ENCODE data around the gene SMARCA1. TPM values are rescaled to one million over a fixed set of nuclear protein-coding genes. Genes with fewer than 3 reads are reported as not detected.

Gene SMARCA1
- total and polyA plus RNA-seq, 10 of the 15 experiments (the other 5 are each of a cell fraction or from before 2014, with no cell fraction given) = 0.02 to 0.31 (median 0.08) TPM; not detected in 3

DNA sequence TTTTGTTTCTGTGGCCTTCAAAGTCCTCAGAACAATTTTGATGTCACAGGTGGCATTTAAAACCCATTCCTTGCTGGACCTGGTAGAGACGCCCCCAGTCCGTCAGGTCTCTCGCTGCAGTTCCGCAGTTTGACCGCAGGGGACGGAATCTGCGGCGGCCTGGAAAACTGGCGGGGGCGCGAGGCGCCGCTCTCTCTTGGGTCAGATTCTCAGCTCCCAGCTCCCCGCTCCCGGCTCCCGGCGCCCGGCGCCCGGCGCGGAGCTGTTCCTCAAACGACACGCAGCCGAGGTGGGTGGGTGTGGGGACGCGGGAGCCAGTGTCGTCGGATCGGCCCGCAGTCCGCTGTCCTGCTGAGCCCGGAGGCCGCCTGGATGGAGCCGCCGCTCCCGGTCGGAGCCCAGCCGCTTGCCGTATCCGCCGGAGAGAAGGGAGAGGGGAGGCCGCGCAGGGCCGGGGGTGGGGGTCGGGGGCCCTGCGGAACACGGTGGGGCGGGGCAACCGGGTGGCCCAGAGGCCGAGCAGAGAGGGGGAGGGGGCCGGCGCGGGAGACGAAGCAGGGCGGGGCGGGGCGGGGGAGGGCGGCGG, 16.9 kb upstream of the SMARCA1 start, which contains the start of gene OCRL:
TSS of gene OCRL (plus strand) at position 192 of the 586 bp plus-strand sequence. CDS start at position 373, 181 bp downstream.
- Histone ChIP-seq H3K4me2 (ENCODE audit: control insufficient read depth, insufficient read depth) (peak within 1 kb of the TSS; percentile 45), H3K4me3 (peak within 1 kb of the TSS; percentile 56; the same call in 1 of the 2 replicates), H3K9ac (ENCODE audit: control insufficient read depth, insufficient read depth, low read length) (peak within 1 kb of the TSS; percentile 38; the same call in 1 of the 2 replicates), H3K36me3 (ENCODE audit: control insufficient read depth in 2 of 2, insufficient read depth in 2 of 2, low read length in 1 of 2) (no peaks in the 10 kb centered on the region), H3K27ac (ENCODE audit: control insufficient read depth, insufficient read depth) (no peak within 1 kb of the TSS), H4K20me1 (ENCODE audit: control insufficient read depth, insufficient read depth) (no peaks in the 10 kb centered on the region), H2AFZ (ENCODE audit: control insufficient read depth, low read depth, low read length) (peak within 1 kb of the TSS; percentile 56), H3K79me2 (ENCODE audit: control insufficient read depth, insufficient read depth, low read length) (no peaks in the 10 kb centered on the region), H3K9me3 (replicated peaks; ENCODE audit: control insufficient read depth, insufficient read depth, low read length) (no peaks in the 10 kb centered on the region), H3K27me3 (replicated peaks in 1 of 2; ENCODE audit: control insufficient read depth in 2 of 2, insufficient read depth in 2 of 2, low read length in 1 of 2) (no peaks in the 10 kb centered on the region), H3K4me1 (ENCODE audit: control insufficient read depth, insufficient read depth, low read length) (no peaks in the 10 kb centered on the region)
- BruUV-seq (replicated peaks) = no TSS peak
- peak; percentile 98 for ATAC-seq
- CTCF ChIA-PET = no interaction called here
- intact Hi-C loops (cut with micrococcal nuclease; ENCODE audit: unreplicated experiment) (no loop called here), in situ Hi-C loops (cut with MboI) (no loop called here)
- no peak for FAIRE-seq
- WGBS (ENCODE audit: insufficient coverage, insufficient replicate concordance, low lambda C conversion rate, missing lambda C conversion rate) = 24% methylated on average over 27 of the region's 60 CpGs
- no peak for DNase-seq (ENCODE audit: low read depth, low spot score)
- POLR2A ChIA-PET = no interaction called here
- RAD21 ChIA-PET (ENCODE audit: unreplicated experiment) = no interaction called here
- SMC1A ChIA-PET (ENCODE audit: uncharacterized antibody, unreplicated experiment) = no interaction called here
- TF ChIP-seq IKZF2 (IDR thresholded peaks at IDR 0.05) (peak; percentile 30 to 43; a peak in 3 of 4 replicates), IKZF1 (conservative IDR thresholded peaks at IDR 0.05) (peak; percentile 81), SPI1 (IDR thresholded peaks at IDR 0.05; ENCODE audit: borderline replicate concordance, insufficient read depth, low read depth, low read length) (0 out of 2 replicates have a peak, but pooled peaks have one; percentile 5), RELA (IDR thresholded peaks at IDR 0.05; ENCODE audit: borderline replicate concordance, partially characterized antibody) (no peak), YY1 (IDR thresholded peaks at IDR 0.05; ENCODE audit: low read depth, low read length) (peak; percentile 24; the same call in 1 of the 2 replicates), RUNX3 (IDR thresholded peaks at IDR 0.05; ENCODE audit: low read length) (peak; percentile 72), MYC (IDR thresholded peaks at IDR 0.05; ENCODE audit: insufficient read depth, insufficient read length, insufficient replicate concordance, low read length, severe bottlenecking) (no peak), LARP7 (IDR thresholded peaks at IDR 0.05) (peak; percentile 50; the same call in 1 of the 2 replicates), RB1 (IDR thresholded peaks at IDR 0.05; ENCODE audit: borderline replicate concordance) (no peak)
- TF ChIP-seq, protein P1, sequence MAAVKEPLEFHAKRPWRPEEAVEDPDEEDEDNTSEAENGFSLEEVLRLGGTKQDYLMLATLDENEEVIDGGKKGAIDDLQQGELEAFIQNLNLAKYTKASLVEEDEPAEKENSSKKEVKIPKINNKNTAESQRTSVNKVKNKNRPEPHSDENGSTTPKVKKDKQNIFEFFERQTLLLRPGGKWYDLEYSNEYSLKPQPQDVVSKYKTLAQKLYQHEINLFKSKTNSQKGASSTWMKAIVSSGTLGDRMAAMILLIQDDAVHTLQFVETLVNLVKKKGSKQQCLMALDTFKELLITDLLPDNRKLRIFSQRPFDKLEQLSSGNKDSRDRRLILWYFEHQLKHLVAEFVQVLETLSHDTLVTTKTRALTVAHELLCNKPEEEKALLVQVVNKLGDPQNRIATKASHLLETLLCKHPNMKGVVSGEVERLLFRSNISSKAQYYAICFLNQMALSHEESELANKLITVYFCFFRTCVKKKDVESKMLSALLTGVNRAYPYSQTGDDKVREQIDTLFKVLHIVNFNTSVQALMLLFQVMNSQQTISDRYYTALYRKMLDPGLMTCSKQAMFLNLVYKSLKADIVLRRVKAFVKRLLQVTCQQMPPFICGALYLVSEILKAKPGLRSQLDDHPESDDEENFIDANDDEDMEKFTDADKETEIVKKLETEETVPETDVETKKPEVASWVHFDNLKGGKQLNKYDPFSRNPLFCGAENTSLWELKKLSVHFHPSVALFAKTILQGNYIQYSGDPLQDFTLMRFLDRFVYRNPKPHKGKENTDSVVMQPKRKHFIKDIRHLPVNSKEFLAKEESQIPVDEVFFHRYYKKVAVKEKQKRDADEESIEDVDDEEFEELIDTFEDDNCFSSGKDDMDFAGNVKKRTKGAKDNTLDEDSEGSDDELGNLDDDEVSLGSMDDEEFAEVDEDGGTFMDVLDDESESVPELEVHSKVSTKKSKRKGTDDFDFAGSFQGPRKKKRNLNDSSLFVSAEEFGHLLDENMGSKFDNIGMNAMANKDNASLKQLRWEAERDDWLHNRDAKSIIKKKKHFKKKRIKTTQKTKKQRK (IDR thresholded peaks at IDR 0.05; ENCODE audit: low read depth, low read length) = no peak
- TF ChIP-seq, protein P2, sequence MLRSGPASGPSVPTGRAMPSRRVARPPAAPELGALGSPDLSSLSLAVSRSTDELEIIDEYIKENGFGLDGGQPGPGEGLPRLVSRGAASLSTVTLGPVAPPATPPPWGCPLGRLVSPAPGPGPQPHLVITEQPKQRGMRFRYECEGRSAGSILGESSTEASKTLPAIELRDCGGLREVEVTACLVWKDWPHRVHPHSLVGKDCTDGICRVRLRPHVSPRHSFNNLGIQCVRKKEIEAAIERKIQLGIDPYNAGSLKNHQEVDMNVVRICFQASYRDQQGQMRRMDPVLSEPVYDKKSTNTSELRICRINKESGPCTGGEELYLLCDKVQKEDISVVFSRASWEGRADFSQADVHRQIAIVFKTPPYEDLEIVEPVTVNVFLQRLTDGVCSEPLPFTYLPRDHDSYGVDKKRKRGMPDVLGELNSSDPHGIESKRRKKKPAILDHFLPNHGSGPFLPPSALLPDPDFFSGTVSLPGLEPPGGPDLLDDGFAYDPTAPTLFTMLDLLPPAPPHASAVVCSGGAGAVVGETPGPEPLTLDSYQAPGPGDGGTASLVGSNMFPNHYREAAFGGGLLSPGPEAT (IDR thresholded peaks at IDR 0.05; ENCODE audit: low read depth) = 0 out of 2 replicates have a peak, but pooled peaks have one; percentile 21
- TF ChIP-seq, protein P3, sequence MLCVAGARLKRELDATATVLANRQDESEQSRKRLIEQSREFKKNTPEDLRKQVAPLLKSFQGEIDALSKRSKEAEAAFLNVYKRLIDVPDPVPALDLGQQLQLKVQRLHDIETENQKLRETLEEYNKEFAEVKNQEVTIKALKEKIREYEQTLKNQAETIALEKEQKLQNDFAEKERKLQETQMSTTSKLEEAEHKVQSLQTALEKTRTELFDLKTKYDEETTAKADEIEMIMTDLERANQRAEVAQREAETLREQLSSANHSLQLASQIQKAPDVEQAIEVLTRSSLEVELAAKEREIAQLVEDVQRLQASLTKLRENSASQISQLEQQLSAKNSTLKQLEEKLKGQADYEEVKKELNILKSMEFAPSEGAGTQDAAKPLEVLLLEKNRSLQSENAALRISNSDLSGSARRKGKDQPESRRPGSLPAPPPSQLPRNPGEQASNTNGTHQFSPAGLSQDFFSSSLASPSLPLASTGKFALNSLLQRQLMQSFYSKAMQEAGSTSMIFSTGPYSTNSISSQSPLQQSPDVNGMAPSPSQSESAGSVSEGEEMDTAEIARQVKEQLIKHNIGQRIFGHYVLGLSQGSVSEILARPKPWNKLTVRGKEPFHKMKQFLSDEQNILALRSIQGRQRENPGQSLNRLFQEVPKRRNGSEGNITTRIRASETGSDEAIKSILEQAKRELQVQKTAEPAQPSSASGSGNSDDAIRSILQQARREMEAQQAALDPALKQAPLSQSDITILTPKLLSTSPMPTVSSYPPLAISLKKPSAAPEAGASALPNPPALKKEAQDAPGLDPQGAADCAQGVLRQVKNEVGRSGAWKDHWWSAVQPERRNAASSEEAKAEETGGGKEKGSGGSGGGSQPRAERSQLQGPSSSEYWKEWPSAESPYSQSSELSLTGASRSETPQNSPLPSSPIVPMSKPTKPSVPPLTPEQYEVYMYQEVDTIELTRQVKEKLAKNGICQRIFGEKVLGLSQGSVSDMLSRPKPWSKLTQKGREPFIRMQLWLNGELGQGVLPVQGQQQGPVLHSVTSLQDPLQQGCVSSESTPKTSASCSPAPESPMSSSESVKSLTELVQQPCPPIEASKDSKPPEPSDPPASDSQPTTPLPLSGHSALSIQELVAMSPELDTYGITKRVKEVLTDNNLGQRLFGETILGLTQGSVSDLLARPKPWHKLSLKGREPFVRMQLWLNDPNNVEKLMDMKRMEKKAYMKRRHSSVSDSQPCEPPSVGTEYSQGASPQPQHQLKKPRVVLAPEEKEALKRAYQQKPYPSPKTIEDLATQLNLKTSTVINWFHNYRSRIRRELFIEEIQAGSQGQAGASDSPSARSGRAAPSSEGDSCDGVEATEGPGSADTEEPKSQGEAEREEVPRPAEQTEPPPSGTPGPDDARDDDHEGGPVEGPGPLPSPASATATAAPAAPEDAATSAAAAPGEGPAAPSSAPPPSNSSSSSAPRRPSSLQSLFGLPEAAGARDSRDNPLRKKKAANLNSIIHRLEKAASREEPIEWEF (IDR thresholded peaks at IDR 0.05; ENCODE audit: insufficient replicate concordance, low read depth, low read length) = no peak

All from GM12878 (cell line).